ENCODE data around the gene CEACAM5.

- no peak for TF ChIP-seq SALL2 (tag by site-specific recombination; IDR thresholded peaks at IDR 0.05; ENCODE audit: borderline replicate concordance)
- no peak for TF ChIP-seq ZBTB1 (tag by site-specific recombination; IDR thresholded peaks at IDR 0.05)
- TF ChIP-seq ZNF660 (tag by site-specific recombination; IDR thresholded peaks at IDR 0.05): peak; percentile 67; the same call in 1 of the 2 replicates
- no peak for TF ChIP-seq ZNF561 (tag by site-specific recombination; IDR thresholded peaks at IDR 0.05; ENCODE audit: borderline replicate concordance)
- no peak for TF ChIP-seq ZNF362 (tag by site-specific recombination; IDR thresholded peaks at IDR 0.05)
- no peak for TF ChIP-seq BCL11A (tag by site-specific recombination; IDR thresholded peaks at IDR 0.05; ENCODE audit: low read depth)
- TF ChIP-seq ZSCAN16 (tag by site-specific recombination; IDR thresholded peaks at IDR 0.05): no peak
- no peak for TF ChIP-seq ZBTB17 (tag by site-specific recombination; IDR thresholded peaks at IDR 0.05)
- TF ChIP-seq CTCF (tag by site-specific recombination; IDR thresholded peaks at IDR 0.05): peak; percentile 47
- no peak for TF ChIP-seq KLF7 (tag by site-specific recombination; IDR thresholded peaks at IDR 0.05; ENCODE audit: borderline replicate concordance)
Measured at GRCh38 chr19:41746593-41747227, 38.3 kb downstream of the CEACAM5 start.

All from HEK293 (cell line).